GM12891 (cell line): ENCODE data around the gene NFIX.

Experiments
- POLR2A ChIP-seq: IDR thresholded peaks from 2 replicates; pipeline ENCODE4 v1.6.1; 2011; ENCODE audit warnings: low read depth, low read length, control low read depth
- POU2F2 ChIP-seq: IDR thresholded peaks from 2 replicates; pipeline ENCODE4 v1.6.1; 2011; ENCODE audit warnings: low read depth, mild to moderate bottlenecking, control low read depth, low read length, moderate library complexity
- SPI1 ChIP-seq: IDR thresholded peaks from 2 replicates; pipeline ENCODE4 v1.6.1; 2011; ENCODE audit warnings: low read depth, low read length, control low read depth
- TAF1 ChIP-seq: IDR thresholded peaks from 2 replicates; pipeline ENCODE4 v1.6.1; 2011; ENCODE audit warnings: low read depth, low read length, control low read depth

GRCh38 chr19:12946092-12946721, 49.1 kb upstream of the NFIX start:
- TF ChIP-seq POLR2A (no peak), SPI1 (no peak), TAF1 (no peak), POU2F2 (no peak)
